H1 (cell line): ENCODE results near the gene RNF135. TPM values are rescaled to one million over a fixed set of nuclear protein-coding genes. Genes with fewer than 3 reads are reported as not detected.

Experiments used
- CTCF ChIA-PET: fragments of 300-600 bp; sonication (Branson Sonifier 250); formaldehyde crosslinking; loops from one replicate; lab custom pipeline; 2021; ENCODE audit not compliant: partially characterized antibody; lab: Charles Lee
- POLR2A ChIA-PET: fragments of 300-600 bp; sonication (Branson Sonifier 250); formaldehyde crosslinking; loops from one replicate; lab custom pipeline; 2021; ENCODE audit warnings: inconsistent platforms; ENCODE audit not compliant: partially characterized antibody; lab: Charles Lee
- DNase-seq, 2 experiments: peaks; one replicate each; pipeline versions ENCODE4 v3.0.0 to v3.0.0-alpha.2; 2010 to 2022; ENCODE audit warnings: low spot score in 2 of 2, low read depth in 1 of 2, mixed read lengths in 1 of 2
- FAIRE-seq: peaks from 2 replicates; lab custom pipeline; 2011; peaks lifted over from hg19 to GRCh38; lab: Jason Lieb, UNC
- H2AFZ ChIP-seq: 2 replicates; pipeline ENCODE4 v1.8.1; 2012; ENCODE audit warnings: low read length, inconsistent platforms
- H2AK5ac ChIP-seq: 2 replicates; pipeline ENCODE4 v1.6.1; 2013; ENCODE audit warnings: low read depth, low read length
- H2BK120ac ChIP-seq: replicated peaks from 2 replicates; pipeline ENCODE3; 2013; ENCODE audit warnings: low read depth, low read length, inconsistent platforms
- H2BK12ac ChIP-seq: 2 replicates; pipeline ENCODE4 v1.6.1; 2013; ENCODE audit warnings: low read depth, low read length
- H2BK15ac ChIP-seq: 2 replicates; pipeline ENCODE4 v1.6.1; 2013; ENCODE audit warnings: low read length
- H2BK20ac ChIP-seq: 2 replicates; pipeline ENCODE4 v1.6.1; 2013; ENCODE audit warnings: low read length
- H2BK5ac ChIP-seq: 2 replicates; pipeline ENCODE4 v1.6.1; 2013; ENCODE audit warnings: low read depth, low read length
- H3K14ac ChIP-seq: 2 replicates; pipeline ENCODE4 v1.6.1; 2013; ENCODE audit warnings: inconsistent platforms; ENCODE audit not compliant: insufficient read length
- H3K18ac ChIP-seq: 2 replicates; pipeline ENCODE4 v1.6.1; 2013; ENCODE audit warnings: low read length; ENCODE audit errors: extremely low read depth
- H3K23ac ChIP-seq: 2 replicates; pipeline ENCODE4 v1.6.1; 2013; ENCODE audit warnings: inconsistent platforms; ENCODE audit not compliant: insufficient read length
- H3K23me2 ChIP-seq: 2 replicates; pipeline ENCODE4 v1.6.1; 2013; ENCODE audit warnings: low read depth, low read length
- H3K27ac ChIP-seq: 2 replicates; pipeline ENCODE4 v1.6.1; 2011; ENCODE audit warnings: low read depth, low read length, inconsistent platforms
- H3K27me3 ChIP-seq, 4 experiments: replicated peaks in 1 of 4; 1 replicate in 1 of 4; 2 replicates in 3 of 4; pipeline versions ENCODE4 v1.6.1 to v1.8.1; 2011 to 2013; ENCODE audit warnings: low read length in 3 of 4, mild to moderate bottlenecking in 3 of 4, inconsistent platforms in 2 of 4, mixed read lengths in 2 of 4, moderate library complexity in 1 of 4; ENCODE audit not compliant: control insufficient read depth in 3 of 4, insufficient read depth in 3 of 4; ENCODE audit errors: extremely low read depth in 1 of 4
- H3K36me3 ChIP-seq, 4 experiments: 2 replicates each; pipeline versions ENCODE4 v1.6.1 to v1.8.1; 2011 to 2013; ENCODE audit warnings: mild to moderate bottlenecking in 4 of 4, low read length in 3 of 4, moderate library complexity in 2 of 4, control low read depth in 1 of 4, inconsistent platforms in 1 of 4; ENCODE audit not compliant: insufficient read depth in 4 of 4, control insufficient read depth in 2 of 4
- H3K4ac ChIP-seq: replicated peaks from 2 replicates; pipeline ENCODE3; 2013; ENCODE audit warnings: low read length, low read depth, mixed read lengths, inconsistent platforms; ENCODE audit not compliant: insufficient read length
- H3K4me1 ChIP-seq, 4 experiments: replicated peaks in 1 of 4; 1 replicate in 1 of 4; 2 replicates in 3 of 4; pipeline versions ENCODE4 v1.6.1 to v1.8.1; 2011 to 2013; ENCODE audit warnings: low read length in 3 of 4, inconsistent platforms in 2 of 4, mixed read lengths in 1 of 4; ENCODE audit not compliant: insufficient read depth in 4 of 4, control insufficient read depth in 3 of 4
- H3K4me2 ChIP-seq, 2 experiments: 2 replicates each; pipeline versions ENCODE4 v1.6.1 to v1.8.1; 2011 to 2013; ENCODE audit warnings: low read depth in 2 of 2, low read length in 2 of 2, control low read depth in 1 of 2, inconsistent platforms in 1 of 2, mild to moderate bottlenecking in 1 of 2; ENCODE audit not compliant: insufficient read depth in 1 of 2
- H3K4me3 ChIP-seq, 4 experiments: fragments of 200-600, 300-600 bp in 1 of 4; sonication (generic), shearing (Covaris generic), sonication (Bioruptor Twin) in 1 of 4; 2 replicates each; pipeline versions ENCODE4 v1.5.1 to v1.8.1; 2011 to 2016; ENCODE audit warnings: low read length in 4 of 4, low read depth in 3 of 4, control low read depth in 2 of 4, inconsistent platforms in 2 of 4, mild to moderate bottlenecking in 2 of 4, mixed read lengths in 1 of 4, moderate library complexity in 1 of 4; ENCODE audit not compliant: insufficient read depth in 2 of 4; ENCODE audit errors: extremely low read depth in 1 of 4
- H3K56ac ChIP-seq: replicated peaks from 2 replicates; pipeline ENCODE3; 2013; ENCODE audit warnings: low read depth, mild to moderate bottlenecking, mixed read lengths, low read length, inconsistent platforms; ENCODE audit not compliant: insufficient read length
- H3K79me1 ChIP-seq: 2 replicates; pipeline ENCODE4 v1.6.1; 2013; ENCODE audit warnings: low read depth, low read length, control low read depth
- H3K79me2 ChIP-seq, 2 experiments: 2 replicates each; pipeline versions ENCODE4 v1.6.1 to v1.8.1; 2012 to 2013; ENCODE audit warnings: low read length in 2 of 2, mild to moderate bottlenecking in 2 of 2, inconsistent platforms in 1 of 2; ENCODE audit not compliant: insufficient read depth in 2 of 2, control insufficient read depth in 1 of 2
- H3K9ac ChIP-seq, 4 experiments: replicated peaks in 1 of 4; 1 replicate in 1 of 4; 2 replicates in 3 of 4; pipeline versions ENCODE4 v1.6.1 to v1.8.1; 2011 to 2013; ENCODE audit warnings: low read depth in 3 of 4, low read length in 3 of 4, control low read depth in 2 of 4, mild to moderate bottlenecking in 2 of 4, moderate library complexity in 2 of 4, inconsistent platforms in 1 of 4; ENCODE audit errors: extremely low read depth in 1 of 4
- H3K9me3 ChIP-seq, 2 experiments: 2 replicates each; pipeline versions ENCODE4 v1.6.1 to v1.8.1; 2012 to 2013; ENCODE audit warnings: mild to moderate bottlenecking in 2 of 2, moderate library complexity in 2 of 2, control low read depth in 1 of 2, inconsistent platforms in 1 of 2, low read depth in 1 of 2, low read length in 1 of 2, mixed read lengths in 1 of 2; ENCODE audit not compliant: insufficient read depth in 2 of 2
- H4K20me1 ChIP-seq, 2 experiments: replicated peaks in 1 of 2; 2 replicates each; pipeline versions ENCODE3 to v1.8.1; 2011 to 2013; ENCODE audit warnings: inconsistent platforms in 2 of 2, low read length in 2 of 2, mild to moderate bottlenecking in 1 of 2; ENCODE audit not compliant: insufficient read depth in 2 of 2, control insufficient read depth in 1 of 2
- H4K5ac ChIP-seq: 2 replicates; pipeline ENCODE4 v1.6.1; 2013; ENCODE audit warnings: low read length, low read depth, mixed read lengths, inconsistent platforms; ENCODE audit not compliant: insufficient read length
- H4K8ac ChIP-seq: 2 replicates; pipeline ENCODE4 v1.8.0; 2013; ENCODE audit warnings: mild to moderate bottlenecking, moderate library complexity, low read length, inconsistent platforms; ENCODE audit not compliant: insufficient read depth; ENCODE audit errors: extremely low read depth
- H4K91ac ChIP-seq: replicated peaks from 2 replicates; pipeline ENCODE3; 2013; ENCODE audit warnings: low read length, mixed read lengths, inconsistent platforms; ENCODE audit not compliant: insufficient read length
- WGBS, 2 experiments: shearing (Covaris generic) in 1 of 2; methylation state at CpG; one replicate each; pipeline versions ENCODE4 v1.1.6 to v1.1.7; 2013 to 2015; ENCODE audit warnings: low lambda C conversion rate in 2 of 2, mixed read lengths in 2 of 2, inconsistent platforms in 1 of 2, low coverage in 1 of 2, missing lambda C conversion rate in 1 of 2; ENCODE audit not compliant: insufficient replicate concordance in 2 of 2, insufficient coverage in 1 of 2, insufficient read length in 1 of 2; ENCODE audit errors: extremely low coverage in 1 of 2, missing lambda C conversion rate in 1 of 2; 5-methylcytosine and 5-hydroxymethylcytosine counted together
- polyA plus RNA-seq, 7 experiments: library from polyadenylated mRNA; depleted of rRNA in 3 of 7; stranded (reverse) in 5 of 7; unstranded in 2 of 7; fragments of >200 nt in 5 of 7; fragments of 200-250 nt in 2 of 7; gene quantifications; 1 replicate in 5 of 7; 2 replicates in 1 of 7; 4 replicates in 1 of 7; pipeline versions ENCODE4 v1.2.1 to v1.2.3, GENCODE V29; 2011 to 2013; ENCODE audit warnings: missing spikeins in 2 of 7, mixed read lengths in 2 of 7
- total RNA-seq: library from RNA; stranded (reverse); fragmentation: NEBNext Ultra II Directional; extraction: Animal tissue kit (Norgen Biotek cat#: 25700); gene quantifications from 2 replicates; pipeline ENCODE4 v1.2.1, GENCODE V29; 2021

The RNF135 gene
- total and polyA plus RNA-seq, 2 of the 8 experiments (the other 6 are each of a cell fraction or from before 2014, with no cell fraction given) = 8.8 to 9.0 TPM

DNA sequence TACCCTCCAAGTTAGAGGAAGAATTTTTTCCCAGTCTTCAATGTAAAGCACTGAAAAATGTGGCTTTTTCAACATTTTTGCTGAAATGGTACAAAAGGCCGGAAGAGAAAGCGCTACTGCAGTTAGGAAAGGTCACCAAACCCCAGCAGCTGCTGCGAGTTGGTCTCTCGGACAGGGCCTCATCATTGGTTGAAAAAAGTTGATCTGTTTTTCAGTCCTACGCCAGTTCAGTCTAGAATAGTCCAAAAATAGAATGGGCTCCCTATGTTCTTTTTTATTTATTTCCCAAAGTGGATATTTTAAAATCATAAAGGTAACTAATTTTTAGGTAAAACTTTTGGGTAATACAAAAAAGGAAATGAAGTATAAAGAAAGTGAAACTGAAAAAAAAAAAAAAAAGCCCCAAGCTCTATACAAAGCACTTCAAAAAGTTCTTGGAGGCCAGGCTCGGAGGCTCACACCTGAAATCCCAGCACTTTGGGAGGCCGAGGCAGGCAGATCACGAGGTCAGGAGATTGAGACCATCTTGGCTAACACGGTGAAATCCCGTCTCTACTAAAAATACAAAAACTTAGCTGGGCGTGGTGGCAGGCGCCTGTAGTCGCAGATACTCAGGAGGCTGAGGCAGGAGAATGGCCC, 31.7 kb upstream of the RNF135 start:
- Histone ChIP-seq H3K4me1 (no peaks in the 10 kb centered on the region), H4K5ac (no peak overlapping the region), H4K91ac (no peak overlapping the region), H3K56ac (no peak overlapping the region), H2AK5ac (no peak overlapping the region), H3K4ac (no peak overlapping the region), H4K20me1 (peaks cover 0 to 1% of the 10 kb centered on the region in 2 experiments), H2BK20ac (no peak overlapping the region), H3K9ac (no peak overlapping the region), H2BK15ac (no peak overlapping the region), H3K4me2 (no peak overlapping the region), H3K14ac (no peak overlapping the region), H3K23me2 (no peaks in the 10 kb centered on the region), H4K8ac (no peak overlapping the region), H2BK5ac (no peak overlapping the region), H2BK120ac (no peak overlapping the region), H3K4me3 (no peak overlapping the region), H2AFZ (no peak overlapping the region), H3K27me3 (no peaks in the 10 kb centered on the region), H3K23ac (no peak overlapping the region), H3K27ac (no peak overlapping the region), H3K79me1 (no peaks in the 10 kb centered on the region), H3K9me3 (no peaks in the 10 kb centered on the region), H3K79me2 (no peaks in the 10 kb centered on the region), H3K18ac (no peak overlapping the region), H3K36me3 (no peaks in the 10 kb centered on the region), H2BK12ac (no peak overlapping the region)
- ChIA-PET CTCF (interaction anchor here (0.9 to 1.0 kb wide), 2 partner anchors 9 to 11 kb away, joined by 3 read pairs; no protein-coding TSS in a partner anchor), POLR2A (no interaction called here)
- DNase-seq = no peak
- FAIRE-seq = peak; percentile 13
- 89% methylated on average over 13 of the region's 13 CpGs; no CpG with 5 or more reads in 1 of the 2 experiments for WGBS, 2 experiments
